Thymus (tissue), 11 donors: ENCODE results near the gene SPOCK2. TPM values are rescaled to one million over a fixed set of nuclear protein-coding genes. Genes with fewer than 3 reads are reported as not detected.
A peak's percentile ranks its signal among the peaks of the same experiment; 100 is the strongest.

Source experiments
- DNase-seq, 9 donors: peaks; one replicate each; pipeline ENCODE4 v3.0.0-alpha.2; 2013; ENCODE audit warnings: low spot score in 9 of 9, low read depth in 6 of 9, missing footprints in 1 of 9
- H3K27ac ChIP-seq, 2 donors: one replicate each; pipeline ENCODE4 v1.5.1; 2013; ENCODE audit warnings: control low read depth in 1 of 2, low read depth in 1 of 2, low read length in 1 of 2, mild to moderate bottlenecking in 1 of 2, moderate library complexity in 1 of 2
- H3K27me3 ChIP-seq, 2 donors: one replicate each; pipeline ENCODE4 v1.5.1; 2013; ENCODE audit warnings: low read length in 1 of 2; ENCODE audit not compliant: control insufficient read depth in 2 of 2, insufficient read depth in 1 of 2
- H3K36me3 ChIP-seq, 2 donors: one replicate each; pipeline ENCODE4 v1.5.1; 2013; ENCODE audit warnings: low read length in 1 of 2, mild to moderate bottlenecking in 1 of 2, moderate library complexity in 1 of 2; ENCODE audit not compliant: control insufficient read depth in 2 of 2, insufficient read depth in 2 of 2
- H3K4me1 ChIP-seq, 2 donors: one replicate each; pipeline ENCODE4 v1.5.1; 2013; ENCODE audit warnings: low read length in 2 of 2; ENCODE audit not compliant: control insufficient read depth in 2 of 2, insufficient read depth in 2 of 2
- H3K4me3 ChIP-seq, 2 donors: one replicate each; pipeline ENCODE4 v1.5.1; 2013; ENCODE audit warnings: low read length in 2 of 2, control low read depth in 1 of 2, mild to moderate bottlenecking in 1 of 2
- H3K9me3 ChIP-seq, 2 donors: one replicate each; pipeline ENCODE4 v1.5.1; 2013; ENCODE audit warnings: low read length in 1 of 2, mild to moderate bottlenecking in 1 of 2; ENCODE audit not compliant: control insufficient read depth in 2 of 2, insufficient read depth in 1 of 2
- WGBS: extraction: QIAGEN DNeasy Blood & Tissue Kit; methylation state at CpG from one replicate; pipeline ENCODE4 v1.1.7; 2013; 5-methylcytosine and 5-hydroxymethylcytosine counted together
- polyA plus RNA-seq: library from polyadenylated mRNA; stranded (reverse); fragments of 200-250 nt; gene quantifications from one replicate; pipeline ENCODE4 v1.2.3, GENCODE V29; 2013
- total RNA-seq: library from RNA; stranded (reverse); fragments of 120-200 nt; gene quantifications from one replicate; pipeline ENCODE4 v1.2.4, GENCODE V29; 2013
- donor health status: healthy.

Gene SPOCK2
- total and polyA plus RNA-seq, 2 donors, result 91.6 to 163 TPM

DNA sequence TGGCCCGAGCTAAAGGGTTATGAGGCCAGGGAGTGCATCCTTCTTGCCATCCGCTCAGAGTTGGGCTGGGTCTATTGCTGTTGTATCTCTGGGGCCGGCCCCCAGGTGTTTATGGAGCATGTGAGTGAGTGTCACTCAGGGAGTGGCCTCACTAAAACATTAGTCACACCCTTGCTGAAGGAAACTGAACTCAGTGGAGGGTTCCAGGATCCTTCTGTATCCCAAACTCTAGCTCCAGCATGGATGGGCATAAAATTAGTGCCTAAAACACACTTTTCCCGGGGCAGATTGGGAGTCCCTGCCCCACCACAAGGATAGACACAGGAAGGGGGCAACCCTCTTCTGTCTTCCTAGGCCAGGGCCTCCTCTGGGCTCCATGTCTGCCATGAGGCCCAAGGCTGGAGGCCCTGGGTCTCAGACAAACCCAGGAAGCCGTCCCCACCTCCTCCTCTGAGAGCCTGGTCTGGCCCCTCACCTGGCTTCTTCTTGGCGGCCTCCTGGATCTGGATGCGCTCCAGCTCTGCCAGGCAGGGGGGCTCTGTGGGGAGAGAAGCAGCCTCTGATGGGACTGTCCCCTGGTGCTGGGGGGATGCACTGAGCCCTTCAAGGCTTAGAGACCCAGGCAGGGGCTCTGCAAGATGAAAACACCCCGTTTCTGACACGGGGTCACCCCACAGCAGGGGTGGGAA lies 24.5 kb downstream of the SPOCK2 start:
- DNase-seq, result no peak
- Histone ChIP-seq H3K4me1 (peaks cover 0 to 52% of the 10 kb centered on the region in 2 donors), H3K27ac (peak overlapping the region; percentile 32), H3K36me3 (peaks cover 67 to 72% of the 10 kb centered on the region in 2 donors), H3K4me3 (no peak overlapping the region), H3K27me3 (no peaks in the 10 kb centered on the region), H3K9me3 (no peaks in the 10 kb centered on the region)
- 90% methylated on average over 9 of the region's 9 CpGs for WGBS

- Histone ChIP-seq H3K4me3 (no peak overlapping the region), H3K4me1 (peaks cover 0 to 50% of the 10 kb centered on the region in 2 donors), H3K36me3 (peaks cover 63 to 64% of the 10 kb centered on the region in 2 donors), H3K9me3 (no peaks in the 10 kb centered on the region), H3K27ac (no peak overlapping the region), H3K27me3 (no peaks in the 10 kb centered on the region)
- no peak for DNase-seq
- WGBS, result 98% methylated on average over 29 of the region's 29 CpGs
Observed at GRCh38 chr10:72062832-72063702, 25.3 kb downstream of the SPOCK2 start.

DNA sequence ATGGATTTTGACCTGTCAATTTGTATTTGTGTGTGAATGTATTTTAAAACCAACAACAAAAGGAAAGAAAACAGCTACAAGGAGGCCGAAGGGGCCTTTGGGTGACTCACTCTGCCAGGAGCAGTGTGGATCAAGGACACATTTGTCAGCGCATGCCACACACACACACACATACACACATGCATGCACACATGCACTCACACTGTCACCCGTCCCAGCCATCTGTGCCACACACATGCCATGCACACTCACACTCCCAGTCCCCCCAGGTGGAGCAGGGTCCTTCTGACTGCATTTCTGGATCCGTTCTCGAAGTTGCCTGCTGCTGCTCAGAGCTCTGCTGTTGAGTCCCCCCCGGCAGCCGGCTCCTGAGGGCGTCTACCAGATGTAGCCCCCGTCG lies 26.0 kb downstream of the SPOCK2 start:
- Histone ChIP-seq H3K27me3 (no peaks in the 10 kb centered on the region), H3K36me3 (peaks cover 58% of the 10 kb centered on the region in 2 donors), H3K4me3 (no peak overlapping the region), H3K27ac (no peak overlapping the region), H3K4me1 (peaks cover 0 to 43% of the 10 kb centered on the region in 2 donors), H3K9me3 (no peaks in the 10 kb centered on the region)
- no peak for DNase-seq
- 97% methylated on average over 10 of the region's 10 CpGs for WGBS

DNA sequence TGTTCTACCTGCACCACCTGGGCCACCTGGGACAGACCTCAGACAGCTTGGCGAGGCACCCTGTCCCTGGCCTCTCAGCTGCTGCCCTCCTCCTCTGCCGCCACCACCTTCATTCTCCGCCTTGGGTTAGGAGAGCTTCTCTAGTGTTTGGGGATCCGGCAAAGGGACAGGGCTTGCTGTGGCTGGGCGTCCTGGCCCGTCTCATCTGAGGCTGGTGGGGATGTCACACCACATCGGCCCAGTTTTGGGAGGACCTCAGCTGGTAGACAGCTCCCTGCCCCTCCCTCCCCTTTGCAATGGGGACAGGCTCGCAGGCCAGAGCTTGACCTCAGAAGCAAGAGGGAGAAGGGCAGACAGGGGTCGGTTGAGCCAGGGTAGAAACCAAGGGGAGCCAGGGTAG lies 26.4 kb downstream of the SPOCK2 start:
- DNase-seq, result no peak
- no peaks in the 10 kb centered on the region for H3K27me3 ChIP-seq
- H3K9me3 ChIP-seq, result no peaks in the 10 kb centered on the region
- H3K27ac ChIP-seq, result no peak overlapping the region
- no peak overlapping the region for H3K4me3 ChIP-seq
- 97% methylated on average over 9 of the region's 9 CpGs for WGBS
- H3K4me1 ChIP-seq, result peaks cover 0 to 39% of the 10 kb centered on the region in 2 donors
- peaks cover 53% of the 10 kb centered on the region in 2 donors for H3K36me3 ChIP-seq

DNA sequence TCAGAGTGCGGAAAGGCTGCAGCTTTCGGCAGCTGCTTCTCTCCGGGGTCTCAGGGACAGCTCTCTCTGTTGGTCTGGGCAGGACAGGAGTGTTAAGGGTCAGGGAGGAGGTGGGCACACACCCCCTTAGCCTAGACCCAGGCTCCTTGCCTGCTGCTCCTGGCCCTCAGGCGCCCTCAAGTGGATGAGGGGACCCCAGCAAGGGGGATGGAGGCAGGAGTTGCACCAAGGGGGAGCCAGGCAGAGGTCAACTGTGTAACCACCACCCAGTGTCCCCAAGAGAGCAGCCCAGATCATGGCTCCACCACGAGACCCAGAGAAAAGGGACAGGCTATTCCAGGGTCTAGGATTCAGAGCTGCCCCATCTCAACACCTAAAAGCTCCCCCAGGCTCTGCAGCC lies 26.9 kb downstream of the SPOCK2 start:
- H3K27me3 ChIP-seq, result no peaks in the 10 kb centered on the region
- H3K27ac ChIP-seq, result no peak overlapping the region
- H3K4me3 ChIP-seq, result no peak overlapping the region
- H3K9me3 ChIP-seq, result no peaks in the 10 kb centered on the region
- no peak for DNase-seq
- 90% methylated on average over 5 of the region's 5 CpGs for WGBS
- H3K36me3 ChIP-seq, result peaks cover 49% of the 10 kb centered on the region in 2 donors
- peaks cover 0 to 34% of the 10 kb centered on the region in 2 donors for H3K4me1 ChIP-seq

GRCh38 chr10:72059843-72060822 lies 28.2 kb downstream of the SPOCK2 start:
- Histone ChIP-seq H3K9me3 (no peaks in the 10 kb centered on the region), H3K27me3 (no peaks in the 10 kb centered on the region), H3K27ac (peak overlapping the region in 1 of 2 donors; percentile 61), H3K4me3 (no peak overlapping the region), H3K4me1 (peaks cover 0 to 25% of the 10 kb centered on the region in 2 donors), H3K36me3 (peaks cover 35% of the 10 kb centered on the region in 2 donors)
- no peak for DNase-seq
- WGBS, result 93% methylated on average over 19 of the region's 19 CpGs

GRCh38 chr10:72058989-72059842 lies 29.1 kb downstream of the SPOCK2 start:
- Histone ChIP-seq H3K4me3 (no peak overlapping the region), H3K9me3 (no peaks in the 10 kb centered on the region), H3K36me3 (peaks cover 32 to 33% of the 10 kb centered on the region in 2 donors), H3K27ac (peak overlapping the region; percentile 26 to 55), H3K27me3 (no peaks in the 10 kb centered on the region), H3K4me1 (peaks cover 0 to 24% of the 10 kb centered on the region in 2 donors)
- DNase-seq, result no peak
- 83% methylated on average over 21 of the region's 21 CpGs for WGBS

GRCh38 chr10:72058347-72058898 lies 29.9 kb downstream of the SPOCK2 start:
- no peak overlapping the region for H3K4me3 ChIP-seq
- 96% methylated on average over 12 of the region's 12 CpGs for WGBS

More at GRCh38 chr10:72058347-72058898, 29.9 kb downstream of the SPOCK2 start:
- H3K27me3 ChIP-seq, result no peaks in the 10 kb centered on the region
- peaks cover 24 to 26% of the 10 kb centered on the region in 2 donors for H3K36me3 ChIP-seq
- H3K9me3 ChIP-seq, result no peaks in the 10 kb centered on the region
- H3K27ac ChIP-seq, result no peak overlapping the region
- no peak for DNase-seq
- H3K4me1 ChIP-seq, result peaks cover 0 to 19% of the 10 kb centered on the region in 2 donors
